ENCODE measurements around the gene THSD4.

THSD4 gene

GRCh38 chr15:71444032-71444810 is 328.9 kb downstream of the THSD4 start:
- H3K27me3 ChIP-seq (replicated peaks in 2 of 5; ENCODE audit: control insufficient read depth in 4 of 5, insufficient read depth in 5 of 5, low read length in 4 of 5) = peaks cover 0 to 6% (median 2%) of the 10 kb centered on the region in 5 experiments
- H3K4me1 ChIP-seq (ENCODE audit: control extremely low read depth in 1 of 4, control insufficient read depth in 4 of 4, insufficient read depth in 4 of 4, low read length in 3 of 4) = peaks cover 0 to 1% (median 0%) of the 10 kb centered on the region in 4 experiments
- CTCF ChIA-PET = interaction anchor here (0.7 to 13.3 kb wide), 9 partner anchors 10 to 358 kb away, joined by 3 to 136 read pairs (median 4); no protein-coding TSS in a partner anchor
- POLR2A ChIA-PET = no interaction called here
- no peak overlapping the region for H3K4me3 ChIP-seq (ENCODE audit: control insufficient read depth in 1 of 7, extremely low read depth in 1 of 7, insufficient read depth in 4 of 7, low read depth in 2 of 7, low read length in 6 of 7)
- DNase-seq = no peak
- no peaks in the 10 kb centered on the region for H3K36me3 ChIP-seq (ENCODE audit: control insufficient read depth in 4 of 4, insufficient read depth in 4 of 4, low read length in 3 of 4)
- 95% methylated on average over 5 of the region's 7 CpGs for WGBS (ENCODE audit: insufficient coverage)
- H3K27ac ChIP-seq (ENCODE audit: insufficient read depth in 1 of 2, low read depth in 1 of 2, low read length in 2 of 2, poor library complexity in 1 of 2, severe bottlenecking in 2 of 2) = no peak overlapping the region
- no peaks in the 10 kb centered on the region for H3K9me3 ChIP-seq (ENCODE audit: control extremely low read depth in 1 of 5, control insufficient read depth in 4 of 5, insufficient read depth in 2 of 5, low read depth in 1 of 5, low read length in 4 of 5)

GRCh38 chr15:71444866-71445590 is 329.8 kb downstream of the THSD4 start:
- Histone ChIP-seq H3K4me3 (ENCODE audit: control insufficient read depth in 1 of 7, extremely low read depth in 1 of 7, insufficient read depth in 4 of 7, low read depth in 2 of 7, low read length in 6 of 7) (no peak overlapping the region), H3K27ac (ENCODE audit: insufficient read depth in 1 of 2, low read depth in 1 of 2, low read length in 2 of 2, poor library complexity in 1 of 2, severe bottlenecking in 2 of 2) (no peak overlapping the region), H3K4me1 (ENCODE audit: control extremely low read depth in 1 of 4, control insufficient read depth in 4 of 4, insufficient read depth in 4 of 4, low read length in 3 of 4) (peaks cover 0 to 1% (median 0%) of the 10 kb centered on the region in 4 experiments), H3K9me3 (ENCODE audit: control extremely low read depth in 1 of 5, control insufficient read depth in 4 of 5, insufficient read depth in 2 of 5, low read depth in 1 of 5, low read length in 4 of 5) (no peaks in the 10 kb centered on the region), H3K27me3 (replicated peaks in 2 of 5; ENCODE audit: control insufficient read depth in 4 of 5, insufficient read depth in 5 of 5, low read length in 4 of 5) (peaks cover 0 to 6% (median 2%) of the 10 kb centered on the region in 5 experiments), H3K36me3 (ENCODE audit: control insufficient read depth in 4 of 4, insufficient read depth in 4 of 4, low read length in 3 of 4) (no peaks in the 10 kb centered on the region)
- CTCF ChIA-PET = interaction anchor here (0.7 to 13.3 kb wide), 8 partner anchors 14 to 357 kb away, joined by 3 to 136 read pairs (median 5); no protein-coding TSS in a partner anchor
- DNase-seq = no peak
- POLR2A ChIA-PET = no interaction called here
- WGBS (ENCODE audit: insufficient coverage) = 79% methylated on average over 5 of the region's 5 CpGs

GRCh38 chr15:71447328-71448250 is 332.3 kb downstream of the THSD4 start:
- Histone ChIP-seq H3K36me3 (ENCODE audit: control insufficient read depth in 4 of 4, insufficient read depth in 4 of 4, low read length in 3 of 4) (no peaks in the 10 kb centered on the region), H3K27me3 (replicated peaks in 2 of 5; ENCODE audit: control insufficient read depth in 4 of 5, insufficient read depth in 5 of 5, low read length in 4 of 5) (peaks cover 0 to 6% (median 3%) of the 10 kb centered on the region in 5 experiments), H3K9me3 (ENCODE audit: control extremely low read depth in 1 of 5, control insufficient read depth in 4 of 5, insufficient read depth in 2 of 5, low read depth in 1 of 5, low read length in 4 of 5) (no peaks in the 10 kb centered on the region), H3K27ac (ENCODE audit: insufficient read depth in 1 of 2, low read depth in 1 of 2, low read length in 2 of 2, poor library complexity in 1 of 2, severe bottlenecking in 2 of 2) (no peak overlapping the region), H3K4me3 (ENCODE audit: control insufficient read depth in 1 of 7, extremely low read depth in 1 of 7, insufficient read depth in 4 of 7, low read depth in 2 of 7, low read length in 6 of 7) (no peak overlapping the region), H3K4me1 (ENCODE audit: control extremely low read depth in 1 of 4, control insufficient read depth in 4 of 4, insufficient read depth in 4 of 4, low read length in 3 of 4) (peaks cover 0 to 1% (median 0%) of the 10 kb centered on the region in 4 experiments)
- CTCF ChIA-PET = interaction anchor here (0.7 to 1.5 kb wide), 4 partner anchors 12 to 285 kb away, joined by 3 to 4 read pairs (median 4); no protein-coding TSS in a partner anchor
- POLR2A ChIA-PET = interaction anchor here (0.7 kb wide), 1 partner anchor 333 kb away, joined by 3 read pairs; no protein-coding TSS in a partner anchor
- DNase-seq = no peak
- WGBS (ENCODE audit: insufficient coverage) = 93% methylated on average over 6 of the region's 8 CpGs

GRCh38 chr15:71448688-71449114 is 333.4 kb downstream of the THSD4 start:
- no peaks in the 10 kb centered on the region for H3K9me3 ChIP-seq (ENCODE audit: control extremely low read depth in 1 of 5, control insufficient read depth in 4 of 5, insufficient read depth in 2 of 5, low read depth in 1 of 5, low read length in 4 of 5)
- 94% methylated on average over 2 of the region's 2 CpGs for WGBS (ENCODE audit: insufficient coverage)
- H3K4me1 ChIP-seq (ENCODE audit: control extremely low read depth in 1 of 4, control insufficient read depth in 4 of 4, insufficient read depth in 4 of 4, low read length in 3 of 4) = no peaks in the 10 kb centered on the region
- CTCF ChIA-PET = interaction anchor here (1.3 to 2.5 kb wide), 2 partner anchors 8 to 353 kb away, joined by 3 to 8 read pairs; no protein-coding TSS in a partner anchor
- H3K27ac ChIP-seq (ENCODE audit: insufficient read depth in 1 of 2, low read depth in 1 of 2, low read length in 2 of 2, poor library complexity in 1 of 2, severe bottlenecking in 2 of 2) = no peak overlapping the region
- peak; percentile 30 to 47 (median 41) for DNase-seq
- H3K36me3 ChIP-seq (ENCODE audit: control insufficient read depth in 4 of 4, insufficient read depth in 4 of 4, low read length in 3 of 4) = no peaks in the 10 kb centered on the region
- H3K4me3 ChIP-seq (ENCODE audit: control insufficient read depth in 1 of 7, extremely low read depth in 1 of 7, insufficient read depth in 4 of 7, low read depth in 2 of 7, low read length in 6 of 7) = no peak overlapping the region
- peaks cover 0 to 6% (median 3%) of the 10 kb centered on the region in 5 experiments for H3K27me3 ChIP-seq (replicated peaks in 2 of 5; ENCODE audit: control insufficient read depth in 4 of 5, insufficient read depth in 5 of 5, low read length in 4 of 5)
- POLR2A ChIA-PET = no interaction called here

- Histone ChIP-seq H3K9me3 (ENCODE audit: control extremely low read depth in 1 of 5, control insufficient read depth in 4 of 5, insufficient read depth in 2 of 5, low read depth in 1 of 5, low read length in 4 of 5) (no peaks in the 10 kb centered on the region), H3K27me3 (replicated peaks in 2 of 5; ENCODE audit: control insufficient read depth in 4 of 5, insufficient read depth in 5 of 5, low read length in 4 of 5) (peaks cover 0 to 5% (median 2%) of the 10 kb centered on the region in 5 experiments), H3K36me3 (ENCODE audit: control insufficient read depth in 4 of 4, insufficient read depth in 4 of 4, low read length in 3 of 4) (no peaks in the 10 kb centered on the region), H3K27ac (ENCODE audit: insufficient read depth in 1 of 2, low read depth in 1 of 2, low read length in 2 of 2, poor library complexity in 1 of 2, severe bottlenecking in 2 of 2) (no peak overlapping the region), H3K4me1 (ENCODE audit: control extremely low read depth in 1 of 4, control insufficient read depth in 4 of 4, insufficient read depth in 4 of 4, low read length in 3 of 4) (no peaks in the 10 kb centered on the region), H3K4me3 (ENCODE audit: control insufficient read depth in 1 of 7, extremely low read depth in 1 of 7, insufficient read depth in 4 of 7, low read depth in 2 of 7, low read length in 6 of 7) (no peak overlapping the region)
- no CpG with 5 or more reads among the region's 3 CpGs for WGBS (ENCODE audit: insufficient coverage)
- ChIA-PET CTCF (interaction anchor here (1.1 to 2.5 kb wide), 5 partner anchors 9 to 354 kb away, joined by 3 to 8 read pairs (median 3); no protein-coding TSS in a partner anchor), POLR2A (no interaction called here)
- DNase-seq = no peak
These were observed 334.1 kb downstream of the THSD4 start for GRCh38 chr15:71449363-71449762.

GRCh38 chr15:71449956-71450355 is 334.7 kb downstream of the THSD4 start:
- no peak overlapping the region for H3K4me3 ChIP-seq (ENCODE audit: control insufficient read depth in 1 of 7, extremely low read depth in 1 of 7, insufficient read depth in 4 of 7, low read depth in 2 of 7, low read length in 6 of 7)
- no peak for DNase-seq
- H3K4me1 ChIP-seq (ENCODE audit: control extremely low read depth in 1 of 4, control insufficient read depth in 4 of 4, insufficient read depth in 4 of 4, low read length in 3 of 4) = no peaks in the 10 kb centered on the region
- ChIA-PET CTCF (interaction anchor here (1.1 to 2.5 kb wide), 5 partner anchors 10 to 354 kb away, joined by 3 to 8 read pairs (median 3); no protein-coding TSS in a partner anchor), POLR2A (no interaction called here)
- H3K9me3 ChIP-seq (ENCODE audit: control extremely low read depth in 1 of 5, control insufficient read depth in 4 of 5, insufficient read depth in 2 of 5, low read depth in 1 of 5, low read length in 4 of 5) = no peaks in the 10 kb centered on the region
- no peak overlapping the region for H3K27ac ChIP-seq (ENCODE audit: insufficient read depth in 1 of 2, low read depth in 1 of 2, low read length in 2 of 2, poor library complexity in 1 of 2, severe bottlenecking in 2 of 2)
- peaks cover 0 to 5% (median 2%) of the 10 kb centered on the region in 5 experiments for H3K27me3 ChIP-seq (replicated peaks in 2 of 5; ENCODE audit: control insufficient read depth in 4 of 5, insufficient read depth in 5 of 5, low read length in 4 of 5)
- H3K36me3 ChIP-seq (ENCODE audit: control insufficient read depth in 4 of 4, insufficient read depth in 4 of 4, low read length in 3 of 4) = no peaks in the 10 kb centered on the region
- WGBS (ENCODE audit: insufficient coverage) = 100% methylated on average over 4 of the region's 5 CpGs
